Ramos (cell line): ENCODE results near the gene SLC12A4.

Experiments used
- in situ Hi-C: fragments of 300-500 bp; cut with MboI; formaldehyde crosslinking; loops from one replicate; pipeline ENCODE4 v1.14.3; 2022; ENCODE audit warnings: low sequenced_read_pairs; ENCODE audit not compliant: unreplicated experiment

SLC12A4 gene

GRCh38 chr16:67965668-67966548, 2.5 kb downstream of the SLC12A4 start:
- in situ Hi-C loops = no loop called here

DNA sequence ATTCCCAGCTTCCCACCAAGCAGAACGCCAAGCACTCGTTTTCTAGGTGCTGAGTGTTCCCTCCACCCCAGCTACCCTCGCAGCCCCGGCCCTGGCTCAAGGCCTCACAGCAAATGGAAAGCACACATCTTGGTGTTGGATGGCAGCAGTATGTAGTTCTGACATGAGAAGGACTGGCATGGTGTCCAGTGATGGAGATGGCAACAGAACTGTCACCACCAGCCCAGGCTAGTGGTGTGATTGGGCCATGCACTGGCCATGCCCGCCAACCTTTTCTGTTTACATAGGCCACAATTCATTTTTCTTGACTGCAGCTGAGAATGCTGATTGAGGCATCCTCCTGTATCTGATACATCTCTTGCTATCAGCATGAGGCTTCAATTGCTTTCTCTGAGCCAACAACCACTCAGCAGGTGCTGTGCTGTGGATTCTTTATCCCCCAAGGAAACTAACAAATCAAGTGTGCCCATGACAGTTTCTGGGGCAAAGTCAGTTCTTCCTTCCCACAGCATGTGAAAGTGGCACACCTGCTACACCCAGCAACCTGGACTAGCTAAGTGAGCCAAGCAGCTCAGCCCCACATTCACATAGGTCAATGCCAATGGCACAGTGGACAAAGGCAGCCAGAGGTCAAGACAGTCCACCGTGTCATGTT, 3.8 kb downstream of the SLC12A4 start:
- in situ Hi-C loops = no loop called here

DNA sequence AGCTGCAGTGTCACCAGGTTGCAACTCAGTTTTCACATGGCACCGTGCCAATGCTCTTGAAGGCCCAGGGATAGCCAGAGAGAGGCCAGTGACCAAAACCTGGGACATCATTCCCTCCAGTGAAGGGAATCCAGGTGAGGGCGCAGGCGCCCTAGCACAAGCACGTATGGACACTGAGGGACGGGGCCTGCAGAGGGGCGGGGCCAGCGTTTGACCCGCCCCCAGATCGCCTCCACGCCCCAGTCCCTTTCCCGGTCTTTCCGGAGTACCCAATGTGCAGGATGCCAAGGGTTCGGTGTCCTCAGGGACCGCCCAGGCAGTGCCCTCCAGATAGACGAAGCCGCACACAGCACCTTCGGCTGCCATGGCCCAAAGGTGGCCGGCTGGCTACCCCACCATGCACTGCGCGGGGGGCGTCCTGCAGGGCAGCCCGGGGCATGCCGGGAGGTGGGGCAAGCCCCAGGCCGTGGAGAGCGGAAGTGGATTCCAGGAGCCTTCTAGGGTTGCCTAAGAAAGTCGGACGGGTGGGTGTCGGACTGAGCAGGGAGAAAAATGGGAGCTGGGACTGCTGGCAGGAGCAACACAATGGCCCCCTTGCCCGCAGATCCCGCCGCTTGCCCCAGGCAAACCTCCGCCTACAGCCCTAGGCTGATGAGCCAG, 4.6 kb downstream of the SLC12A4 start:
- in situ Hi-C loops = no loop called here

DNA sequence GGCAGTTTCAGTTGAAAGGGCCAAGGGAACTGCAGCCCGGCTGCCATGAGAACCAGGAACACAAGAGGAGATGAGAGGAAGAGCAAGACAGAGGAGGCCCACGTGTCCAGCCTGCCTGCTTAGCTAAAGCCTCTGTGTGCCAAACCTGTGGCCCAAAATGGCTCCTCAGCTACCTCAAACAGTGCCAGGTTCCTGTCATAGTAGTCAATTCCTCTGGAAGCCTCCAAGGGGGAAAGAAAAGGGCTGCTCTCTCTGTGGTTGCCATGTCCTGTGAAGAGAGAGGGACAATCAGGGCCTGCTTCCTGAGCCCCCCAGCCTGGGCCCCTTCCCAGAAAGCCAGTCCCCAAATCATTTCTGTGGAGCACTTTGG, 5.2 kb downstream of the SLC12A4 start:
- in situ Hi-C loops = no loop called here

- in situ Hi-C loops = no loop called here
These were observed 6.3 kb downstream of the SLC12A4 start for GRCh38 chr16:67962135-67962534.

GRCh38 chr16:67961551-67961957, 6.9 kb downstream of the SLC12A4 start:
- in situ Hi-C loops = no loop called here

GRCh38 chr16:67959536-67960329, 8.7 kb downstream of the SLC12A4 start:
- in situ Hi-C loops = no loop called here

- in situ Hi-C loops = no loop called here
These were observed 10.8 kb downstream of the SLC12A4 start for GRCh38 chr16:67957622-67958021.

DNA sequence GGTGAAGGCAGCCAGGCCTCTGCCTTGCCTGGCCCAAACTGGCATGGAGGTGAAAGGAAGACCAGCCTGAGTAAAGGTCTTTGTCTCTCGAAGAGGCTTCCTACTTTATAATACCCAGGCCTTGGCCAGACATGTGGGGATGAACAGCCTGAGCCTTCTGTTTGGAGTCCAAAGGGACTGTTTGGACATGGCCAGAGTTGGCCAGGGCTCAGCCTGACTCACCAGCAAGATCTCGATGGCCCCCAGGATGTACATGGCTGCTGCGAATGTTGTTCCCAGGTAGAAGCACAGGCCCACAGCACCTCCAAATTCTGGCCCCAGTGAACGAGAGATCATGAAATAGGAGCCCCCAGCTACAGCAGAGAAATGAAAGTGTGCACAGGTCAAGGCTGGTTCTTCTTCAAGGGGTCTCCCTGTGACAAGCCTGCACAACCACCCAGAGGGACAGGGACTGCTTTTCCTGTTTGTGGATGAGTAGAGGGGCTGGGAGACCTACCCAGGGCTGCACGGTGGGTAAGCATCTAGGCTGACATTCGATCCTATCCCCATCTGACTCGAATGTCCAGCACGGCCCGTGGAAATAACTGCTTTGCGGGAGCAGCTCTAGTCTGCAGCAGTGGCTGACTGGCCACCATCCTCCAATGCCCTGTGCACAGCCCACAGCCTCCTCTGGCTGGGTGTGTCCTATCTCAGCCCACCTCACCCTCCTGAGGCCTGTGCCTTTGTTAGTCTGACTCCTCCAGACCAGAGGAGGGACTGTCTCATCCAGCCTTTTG, 13.8 kb downstream of the SLC12A4 start:
- in situ Hi-C loops = no loop called here

DNA sequence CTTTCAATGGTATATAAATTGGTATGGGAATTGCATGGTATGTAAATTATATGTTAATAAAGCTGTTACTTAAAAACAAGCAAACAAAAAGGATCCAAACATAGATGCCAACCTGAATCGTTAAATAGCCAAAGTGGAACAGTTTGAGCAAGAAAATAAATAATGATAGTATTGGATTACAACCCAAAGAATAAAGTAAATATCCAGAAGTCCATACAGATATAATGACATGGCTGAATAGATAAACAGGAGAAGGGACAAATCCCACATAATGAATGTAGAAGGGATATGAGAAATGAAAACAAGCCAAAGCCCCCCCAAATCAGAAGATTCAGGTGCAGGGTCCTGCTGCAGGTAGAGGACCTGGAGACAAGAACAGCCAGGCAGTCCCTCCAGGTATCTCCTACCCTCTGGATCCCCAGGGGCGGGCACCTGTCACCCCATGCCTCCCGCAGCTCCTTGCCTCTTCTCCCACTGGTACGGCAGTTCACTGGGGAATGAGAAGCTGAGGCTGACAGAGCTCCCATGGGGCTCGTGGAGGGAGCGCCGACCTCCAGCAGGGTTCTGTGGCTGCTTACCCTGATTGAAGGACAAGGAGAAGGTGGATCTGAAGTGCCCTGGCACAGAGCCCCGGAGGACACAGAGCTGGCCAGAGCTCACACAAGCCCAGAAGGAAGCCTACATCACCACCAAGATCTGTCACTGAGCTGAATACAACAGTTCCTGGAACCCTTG, 14.6 kb downstream of the SLC12A4 start:
- in situ Hi-C loops = no loop called here

- in situ Hi-C loops = no loop called here
These were observed 17.0 kb downstream of the SLC12A4 start for GRCh38 chr16:67951485-67951884.

DNA sequence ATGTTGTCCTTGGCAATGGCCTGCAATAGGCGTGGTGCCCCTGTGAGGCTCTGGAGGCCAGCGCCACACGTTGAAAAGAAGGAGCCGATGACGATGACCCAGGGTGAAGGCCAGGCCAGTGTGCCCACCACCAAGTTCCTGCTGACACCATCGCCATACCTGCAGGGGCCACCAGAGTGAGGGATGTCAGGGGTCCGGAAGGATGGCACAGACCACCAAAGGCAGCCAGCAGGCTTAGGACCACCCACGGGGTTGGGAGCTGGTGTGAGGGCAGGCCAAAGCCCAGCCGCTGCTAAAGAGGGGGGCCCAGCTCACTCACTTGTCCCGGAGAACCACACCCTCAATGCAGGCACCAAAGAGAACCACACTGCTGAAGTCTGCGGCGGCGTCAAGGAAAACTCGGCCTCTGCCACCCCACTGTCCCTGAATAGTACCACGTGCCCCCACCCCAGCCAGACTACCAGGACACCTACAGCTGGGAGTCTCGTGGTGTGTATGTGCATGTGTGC, 18.0 kb downstream of the SLC12A4 start:
- in situ Hi-C loops = no loop called here

DNA sequence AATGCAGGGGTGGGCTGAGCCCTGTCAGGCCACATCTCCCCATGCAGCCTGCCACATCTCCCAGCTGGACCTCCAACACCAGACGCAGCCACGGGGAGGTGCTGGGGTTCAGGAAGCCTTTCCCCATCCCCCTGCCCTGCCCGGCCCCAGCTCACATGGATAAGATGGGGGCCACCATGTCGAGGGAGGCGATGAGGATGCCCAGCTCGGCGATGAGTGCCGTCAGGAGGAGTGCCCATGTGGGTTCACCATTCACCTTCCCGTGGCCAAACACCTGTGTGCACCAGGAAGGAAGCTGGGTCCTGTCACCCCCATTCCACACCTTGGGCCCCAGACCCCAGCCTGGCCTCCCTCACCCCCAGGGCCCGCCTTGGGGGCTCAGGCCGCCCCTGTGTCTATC, 18.8 kb downstream of the SLC12A4 start:
- in situ Hi-C loops = no loop called here

DNA sequence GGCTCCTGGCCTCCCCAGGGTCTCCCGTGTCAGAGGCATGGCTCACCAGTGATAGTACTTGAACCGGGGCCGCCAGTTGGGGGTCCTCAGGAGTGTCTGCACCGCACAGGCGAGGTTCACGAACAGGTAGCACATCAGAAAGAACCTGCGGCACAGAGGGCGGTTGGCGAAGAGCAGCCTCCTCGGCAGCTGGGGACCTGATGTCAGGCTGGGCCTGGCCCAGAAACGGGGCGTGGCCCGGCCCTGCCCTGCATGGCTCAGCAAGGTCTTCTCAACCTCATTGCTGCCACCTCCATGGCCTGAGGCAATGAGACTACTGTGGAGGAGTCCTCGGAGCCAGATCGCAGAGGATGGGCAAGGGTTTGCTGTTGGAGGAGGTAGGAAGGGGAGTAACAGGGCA, 20.4 kb downstream of the SLC12A4 start:
- in situ Hi-C loops = no loop called here

GRCh38 chr16:67946966-67947558, 21.4 kb downstream of the SLC12A4 start:
- in situ Hi-C loops = no loop called here

- in situ Hi-C loops = no loop called here
These were observed 22.3 kb downstream of the SLC12A4 start for GRCh38 chr16:67946128-67946569.

GRCh38 chr16:67945392-67945933, 23.0 kb downstream of the SLC12A4 start:
- in situ Hi-C loops = no loop called here
